A549 (cell line): ENCODE results near the gene TBC1D28.
"Not testable (repeated sequence)": the region's sequence is repeated elsewhere in the genome, so short reads cannot be mapped to it uniquely, and the experiment has no call there.

Experiments
- MAX ChIP-seq: IDR thresholded peaks from 2 replicates; pipeline ENCODE4 v1.6.1; 2012
- POLR2A ChIP-seq: IDR thresholded peaks from 2 replicates; pipeline ENCODE4 v1.6.1; 2012; ENCODE audit warnings: mild to moderate bottlenecking, low read length
- RAD21 ChIP-seq, 2 experiments: fragments of >200 bp in 1 of 2; sonication (Bioruptor Twin) in 1 of 2; formaldehyde crosslinking in 1 of 2; IDR thresholded peaks in 1 of 2; conservative IDR thresholded peaks in 1 of 2; 2 replicates in 1 of 2; 3 replicates in 1 of 2; pipeline ENCODE4 v1.6.1; 2012 to 2018; ENCODE audit warnings: inconsistent platforms in 1 of 2
- RFX5 ChIP-seq: fragments of 450-650 bp; IDR thresholded peaks from 2 replicates; pipeline ENCODE4 v1.7.1; 2014; ENCODE audit warnings: antibody characterized with exemption, mild to moderate bottlenecking, moderate library complexity
- SMC3 ChIP-seq: fragments of >200 bp; sonication (Bioruptor Twin); formaldehyde crosslinking; IDR thresholded peaks from 3 replicates; pipeline ENCODE4 v1.6.1; 2018; ENCODE audit warnings: inconsistent platforms
- TF ChIP-seq, protein P1 (sequence below): fragments of >200 bp; sonication (Bioruptor Twin); formaldehyde crosslinking; IDR thresholded peaks from 3 replicates; pipeline ENCODE4 v1.5.1; 2016

DNA sequence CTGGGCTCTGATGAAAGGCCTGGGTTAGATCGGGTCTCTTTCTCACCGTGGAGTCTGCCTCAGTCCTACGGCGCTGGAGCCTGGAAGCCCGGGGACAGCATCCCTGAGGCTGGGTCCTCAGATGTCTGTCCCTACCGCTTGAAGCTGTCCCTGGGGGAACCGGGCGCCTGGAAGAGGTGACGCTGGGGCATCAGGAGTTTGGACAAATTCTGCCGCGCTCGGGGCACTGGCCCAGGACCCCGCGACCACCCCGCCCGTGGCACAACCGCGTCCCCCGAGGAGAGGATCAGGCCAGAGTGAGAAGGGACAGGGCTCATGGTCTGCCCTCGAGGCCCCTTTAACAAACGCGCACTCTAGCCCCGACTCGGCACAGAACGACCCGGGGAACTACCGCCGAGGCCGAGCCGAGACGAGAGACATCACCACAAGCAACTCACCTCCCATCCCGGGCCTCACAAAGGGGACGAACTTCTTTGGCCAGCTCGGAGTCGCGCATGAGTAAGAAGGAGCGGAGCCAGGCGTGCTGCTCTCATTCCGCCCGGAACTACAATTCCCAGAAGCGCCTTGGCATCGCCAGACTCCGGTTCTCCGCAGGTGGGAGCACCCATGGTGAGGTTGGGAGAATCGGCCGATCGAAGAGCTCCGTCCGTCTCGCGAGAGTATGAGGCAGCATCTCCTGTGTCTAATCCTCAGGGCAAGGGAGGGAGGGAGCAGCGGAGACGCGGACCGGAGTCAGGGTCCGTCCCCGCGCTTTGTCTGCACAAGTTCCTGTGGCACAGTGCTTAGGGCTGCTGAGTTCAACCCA lies 37.8 kb upstream of the TBC1D28 start, which contains the start of gene FOXO3B:
- TF ChIP-seq POLR2A (peak; percentile 65), MAX (peak; percentile 57)
- TF ChIP-seq, protein P1, sequence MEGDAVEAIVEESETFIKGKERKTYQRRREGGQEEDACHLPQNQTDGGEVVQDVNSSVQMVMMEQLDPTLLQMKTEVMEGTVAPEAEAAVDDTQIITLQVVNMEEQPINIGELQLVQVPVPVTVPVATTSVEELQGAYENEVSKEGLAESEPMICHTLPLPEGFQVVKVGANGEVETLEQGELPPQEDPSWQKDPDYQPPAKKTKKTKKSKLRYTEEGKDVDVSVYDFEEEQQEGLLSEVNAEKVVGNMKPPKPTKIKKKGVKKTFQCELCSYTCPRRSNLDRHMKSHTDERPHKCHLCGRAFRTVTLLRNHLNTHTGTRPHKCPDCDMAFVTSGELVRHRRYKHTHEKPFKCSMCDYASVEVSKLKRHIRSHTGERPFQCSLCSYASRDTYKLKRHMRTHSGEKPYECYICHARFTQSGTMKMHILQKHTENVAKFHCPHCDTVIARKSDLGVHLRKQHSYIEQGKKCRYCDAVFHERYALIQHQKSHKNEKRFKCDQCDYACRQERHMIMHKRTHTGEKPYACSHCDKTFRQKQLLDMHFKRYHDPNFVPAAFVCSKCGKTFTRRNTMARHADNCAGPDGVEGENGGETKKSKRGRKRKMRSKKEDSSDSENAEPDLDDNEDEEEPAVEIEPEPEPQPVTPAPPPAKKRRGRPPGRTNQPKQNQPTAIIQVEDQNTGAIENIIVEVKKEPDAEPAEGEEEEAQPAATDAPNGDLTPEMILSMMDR = not testable (repeated sequence)
- not testable (repeated sequence) for TF ChIP-seq SMC3; RFX5; RAD21 (conservative IDR thresholded peaks at IDR 0.05 in 1 of 2, IDR thresholded peaks at IDR 0.05 in 1 of 2)
